ENCODE results near the gene NGFR.

- TF ChIP-seq POLR2A (IDR thresholded peaks at IDR 0.05) (no peak), EP300 (IDR thresholded peaks at IDR 0.05) (no peak), CTCF (IDR thresholded peaks at IDR 0.05) (no peak), POLR2AphosphoS5 (IDR thresholded peaks at IDR 0.05) (no peak)
Observed at GRCh38 chr17:49513641-49514040, 18.5 kb downstream of the NGFR start.
